A549 (cell line): ENCODE results near the gene SLC7A10.

ENCODE experiments used
- CBX8 ChIP-seq: fragments of 200-600 bp; sonication (generic); IDR thresholded peaks from 2 replicates; pipeline ENCODE4 v1.6.1; 2016
- SMC3 ChIP-seq: fragments of >200 bp; sonication (Bioruptor Twin); formaldehyde crosslinking; IDR thresholded peaks from 3 replicates; pipeline ENCODE4 v1.6.1; 2018; ENCODE audit warnings: inconsistent platforms
- ZSCAN20 ChIP-seq: fragments of 250-450 bp; sonication (Bioruptor Pico); IDR thresholded peaks from 2 replicates; pipeline ENCODE4 v1.8.0; 2022; ENCODE audit warnings: mild to moderate bottlenecking, moderate library complexity
- TF ChIP-seq, protein P1 (sequence below): fragments of >200 bp; sonication (Bioruptor Twin); formaldehyde crosslinking; IDR thresholded peaks from 3 replicates; pipeline ENCODE4 v1.5.1; 2016

DNA sequence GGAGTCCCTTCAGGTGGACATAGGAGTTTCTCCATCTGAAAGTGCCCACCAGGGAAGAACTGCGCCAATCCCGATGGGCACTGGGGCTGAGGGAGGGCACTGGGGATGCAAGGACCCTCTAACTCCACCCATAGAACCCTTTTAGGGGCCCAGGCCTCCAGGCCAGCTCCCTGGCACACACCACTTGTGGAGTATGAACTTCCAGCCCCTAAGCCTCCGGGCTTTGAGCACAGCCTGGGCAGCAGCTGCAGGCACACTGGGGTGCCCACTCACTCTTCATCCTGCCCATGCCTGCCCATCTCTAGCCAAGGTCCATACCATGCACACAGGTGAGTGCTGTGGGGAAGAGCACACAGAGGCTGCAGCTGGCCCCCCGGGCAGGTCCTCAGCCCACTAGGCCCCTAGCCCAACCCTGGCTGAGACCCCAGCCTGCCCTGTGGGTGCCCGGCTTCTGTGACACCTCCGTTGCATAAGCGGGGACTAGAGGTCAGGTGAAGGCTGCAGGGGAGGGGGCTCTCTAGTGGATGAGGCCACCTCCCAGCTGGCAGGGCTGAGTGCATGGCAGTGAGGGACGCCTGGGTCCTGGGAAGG lies 14.6 kb upstream of the SLC7A10 start:
- TF ChIP-seq SMC3 (no peak), CBX8 (no peak), ZSCAN20 (CRISPR knock-in tag) (no peak)
- TF ChIP-seq, protein P1, sequence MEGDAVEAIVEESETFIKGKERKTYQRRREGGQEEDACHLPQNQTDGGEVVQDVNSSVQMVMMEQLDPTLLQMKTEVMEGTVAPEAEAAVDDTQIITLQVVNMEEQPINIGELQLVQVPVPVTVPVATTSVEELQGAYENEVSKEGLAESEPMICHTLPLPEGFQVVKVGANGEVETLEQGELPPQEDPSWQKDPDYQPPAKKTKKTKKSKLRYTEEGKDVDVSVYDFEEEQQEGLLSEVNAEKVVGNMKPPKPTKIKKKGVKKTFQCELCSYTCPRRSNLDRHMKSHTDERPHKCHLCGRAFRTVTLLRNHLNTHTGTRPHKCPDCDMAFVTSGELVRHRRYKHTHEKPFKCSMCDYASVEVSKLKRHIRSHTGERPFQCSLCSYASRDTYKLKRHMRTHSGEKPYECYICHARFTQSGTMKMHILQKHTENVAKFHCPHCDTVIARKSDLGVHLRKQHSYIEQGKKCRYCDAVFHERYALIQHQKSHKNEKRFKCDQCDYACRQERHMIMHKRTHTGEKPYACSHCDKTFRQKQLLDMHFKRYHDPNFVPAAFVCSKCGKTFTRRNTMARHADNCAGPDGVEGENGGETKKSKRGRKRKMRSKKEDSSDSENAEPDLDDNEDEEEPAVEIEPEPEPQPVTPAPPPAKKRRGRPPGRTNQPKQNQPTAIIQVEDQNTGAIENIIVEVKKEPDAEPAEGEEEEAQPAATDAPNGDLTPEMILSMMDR = no peak
